WTC11 (cell line): ENCODE measurements around the gene WDR89.

Experiments
- ATF3 ChIP-seq: sonication (generic); formaldehyde crosslinking; conservative IDR thresholded peaks from 2 replicates; pipeline ENCODE4 v1.8.1; 2022; ENCODE audit warnings: mild to moderate bottlenecking, missing genetic modification reagents
- CTCF ChIP-seq: fragments of 200-600 bp; IDR thresholded peaks from 2 replicates; pipeline ENCODE4 v1.8.0; 2022; ENCODE audit warnings: antibody characterized with exemption
- ETV6 ChIP-seq: sonication (generic); formaldehyde crosslinking; IDR thresholded peaks from 2 replicates; pipeline ENCODE4 v1.8.1; 2022; ENCODE audit warnings: mild to moderate bottlenecking, missing genetic modification reagents
- HMGXB4 ChIP-seq: sonication (generic); formaldehyde crosslinking; IDR thresholded peaks from 2 replicates; pipeline ENCODE4 v1.8.1; 2023; ENCODE audit warnings: mild to moderate bottlenecking, moderate library complexity, missing genetic modification reagents
- MAX ChIP-seq: sonication (generic); formaldehyde crosslinking; IDR thresholded peaks from 2 replicates; pipeline ENCODE4 v1.8.0; 2022; ENCODE audit warnings: mild to moderate bottlenecking, missing genetic modification reagents
- NR2C2 ChIP-seq: sonication (generic); formaldehyde crosslinking; IDR thresholded peaks from 2 replicates; pipeline ENCODE4 v1.8.0; 2022; ENCODE audit warnings: mild to moderate bottlenecking, missing genetic modification reagents
- PREB ChIP-seq: sonication (generic); formaldehyde crosslinking; IDR thresholded peaks from 2 replicates; pipeline ENCODE4 v1.8.1; 2022; ENCODE audit warnings: mild to moderate bottlenecking, missing genetic modification reagents, moderate library complexity, borderline replicate concordance
- SP1 ChIP-seq: sonication (generic); formaldehyde crosslinking; conservative IDR thresholded peaks from 2 replicates; pipeline ENCODE4 v1.8.1; 2022; ENCODE audit warnings: missing genetic modification reagents
- TCF7 ChIP-seq: sonication (generic); formaldehyde crosslinking; IDR thresholded peaks from 2 replicates; pipeline ENCODE4 v1.8.0; 2022; ENCODE audit warnings: mild to moderate bottlenecking, low read depth, missing genetic modification reagents, moderate library complexity
- ZNF263 ChIP-seq: sonication (generic); formaldehyde crosslinking; IDR thresholded peaks from 2 replicates; pipeline ENCODE4 v1.8.1; 2022; ENCODE audit warnings: low read depth, mild to moderate bottlenecking, moderate library complexity, missing genetic modification reagents

GRCh38 chr14:63564318-63564717 is 77.4 kb downstream of the WDR89 start:
- TF ChIP-seq HMGXB4 (CRISPR knock-in tag), result no peak
- TF ChIP-seq TCF7 (CRISPR knock-in tag), result no peak
- no peak for TF ChIP-seq PREB (CRISPR knock-in tag)
- TF ChIP-seq CTCF, result no peak
- no peak for TF ChIP-seq ATF3 (CRISPR knock-in tag)
- TF ChIP-seq NR2C2 (CRISPR knock-in tag), result no peak
- no peak for TF ChIP-seq ZNF263 (CRISPR knock-in tag)
- TF ChIP-seq MAX (CRISPR knock-in tag), result no peak
- TF ChIP-seq SP1 (CRISPR knock-in tag), result no peak
- no peak for TF ChIP-seq ETV6
